OCI-LY3 (cell line): ENCODE results near the gene MAPT.
A peak's percentile ranks its signal among the peaks of the same experiment; 100 is the strongest.

ENCODE experiments used
- H2AFZ ChIP-seq: fragments of 200-600, 300-600 bp; shearing (Covaris generic); 2 replicates; pipeline ENCODE4 v1.6.0; 2014; ENCODE audit warnings: antibody characterized with exemption, low read depth, low read length
- H3K27ac ChIP-seq: fragments of 200-600, 300-600 bp; sonication (generic); 2 replicates; pipeline ENCODE4 v1.5.1; 2014; ENCODE audit warnings: mild to moderate bottlenecking, low read length, moderate library complexity, mixed read lengths
- H3K27me3 ChIP-seq: fragments of 200-600, 300-600 bp; sonication (generic); 2 replicates; pipeline ENCODE4 v1.6.1; 2014; ENCODE audit warnings: low read depth, low read length, mixed read lengths
- H3K36me3 ChIP-seq: fragments of 200-600, 300-600 bp; sonication (generic); replicated peaks from 2 replicates; pipeline ENCODE3; 2014; ENCODE audit warnings: low read depth, low read length, mixed read lengths
- H3K4me1 ChIP-seq: fragments of 300-600, 200-600 bp; sonication (generic); 2 replicates; pipeline ENCODE4 v1.6.1; 2014; ENCODE audit warnings: low read length, mixed read lengths
- H3K4me2 ChIP-seq: fragments of 200-600, 300-600 bp; sonication (generic); 2 replicates; pipeline ENCODE4 v1.6.1; 2014; ENCODE audit warnings: low read length, mixed read lengths
- H3K4me3 ChIP-seq: fragments of 300-600, 200-600 bp; sonication (generic); 2 replicates; pipeline ENCODE4 v1.5.1; 2014; ENCODE audit warnings: antibody characterized with exemption, mild to moderate bottlenecking, low read length, moderate library complexity
- H3K79me2 ChIP-seq: fragments of 300-600, 200-600 bp; shearing (Covaris generic); 2 replicates; pipeline ENCODE4 v1.6.1; 2014; ENCODE audit warnings: mild to moderate bottlenecking, low read length, mixed read lengths
- H3K9ac ChIP-seq: fragments of 300-600, 200-600 bp; shearing (Covaris generic); 2 replicates; pipeline ENCODE4 v1.6.0; 2014; ENCODE audit warnings: mild to moderate bottlenecking, low read length, moderate library complexity
- H3K9me3 ChIP-seq: fragments of 200-600, 300-600 bp; shearing (Covaris generic); 2 replicates; pipeline ENCODE4 v1.6.1; 2014; ENCODE audit warnings: low read length, mixed read lengths; ENCODE audit not compliant: insufficient read depth
- H4K20me1 ChIP-seq: fragments of 200-600, 300-600 bp; sonication (generic); 2 replicates; pipeline ENCODE4 v1.6.1; 2016; ENCODE audit warnings: low read length, mixed read lengths; ENCODE audit not compliant: insufficient read depth
- CTCF ChIP-seq: fragments of 200-600, 300-600 bp; sonication (generic); IDR thresholded peaks from 2 replicates; pipeline ENCODE4 v1.5.1; 2014; ENCODE audit warnings: antibody characterized with exemption, low read length, low read depth
- EZH2phosphoT487 ChIP-seq: fragments of 200-600 bp; shearing (Covaris generic); IDR thresholded peaks from 2 replicates; pipeline ENCODE4 v1.6.1; 2018; ENCODE audit warnings: antibody characterized with exemption, mixed run types, low read depth

The MAPT gene

DNA sequence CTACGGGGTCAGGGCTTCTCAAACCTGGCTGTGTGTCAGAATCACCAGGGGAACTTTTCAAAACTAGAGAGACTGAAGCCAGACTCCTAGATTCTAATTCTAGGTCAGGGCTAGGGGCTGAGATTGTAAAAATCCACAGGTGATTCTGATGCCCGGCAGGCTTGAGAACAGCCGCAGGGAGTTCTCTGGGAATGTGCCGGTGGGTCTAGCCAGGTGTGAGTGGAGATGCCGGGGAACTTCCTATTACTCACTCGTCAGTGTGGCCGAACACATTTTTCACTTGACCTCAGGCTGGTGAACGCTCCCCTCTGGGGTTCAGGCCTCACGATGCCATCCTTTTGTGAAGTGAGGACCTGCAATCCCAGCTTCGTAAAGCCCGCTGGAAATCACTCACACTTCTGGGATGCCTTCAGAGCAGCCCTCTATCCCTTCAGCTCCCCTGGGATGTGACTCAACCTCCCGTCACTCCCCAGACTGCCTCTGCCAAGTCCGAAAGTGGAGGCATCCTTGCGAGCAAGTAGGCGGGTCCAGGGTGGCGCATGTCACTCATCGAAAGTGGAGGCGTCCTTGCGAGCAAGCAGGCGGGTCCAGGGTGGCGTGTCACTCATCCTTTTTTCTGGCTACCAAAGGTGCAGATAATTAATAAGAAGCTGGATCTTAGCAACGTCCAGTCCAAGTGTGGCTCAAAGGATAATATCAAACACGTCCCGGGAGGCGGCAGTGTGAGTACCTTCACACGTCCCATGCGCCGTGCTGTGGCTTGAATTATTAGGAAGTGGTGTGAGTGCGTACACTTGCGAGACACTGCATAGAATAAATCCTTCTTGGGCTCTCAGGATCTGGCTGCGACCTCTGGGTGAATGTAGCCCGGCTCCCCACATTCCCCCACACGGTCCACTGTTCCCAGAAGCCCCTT lies 115.6 kb downstream of the MAPT start:
- H4K20me1 ChIP-seq = no peaks in the 10 kb centered on the region
- no peaks in the 10 kb centered on the region for H3K4me1 ChIP-seq
- peak overlapping the region; percentile 43; the same call in 1 of the 2 replicates for H2AFZ ChIP-seq
- H3K36me3 ChIP-seq = no peaks in the 10 kb centered on the region
- H3K79me2 ChIP-seq = no peaks in the 10 kb centered on the region
- H3K4me2 ChIP-seq = peak overlapping the region; percentile 52
- no peak overlapping the region for H3K9ac ChIP-seq
- peaks cover 20% of the 10 kb centered on the region for H3K27me3 ChIP-seq
- H3K27ac ChIP-seq = no peak overlapping the region
- H3K9me3 ChIP-seq = no peaks in the 10 kb centered on the region
- no peak for TF ChIP-seq CTCF
- no peak for TF ChIP-seq EZH2phosphoT487
- H3K4me3 ChIP-seq = peak overlapping the region; percentile 56

DNA sequence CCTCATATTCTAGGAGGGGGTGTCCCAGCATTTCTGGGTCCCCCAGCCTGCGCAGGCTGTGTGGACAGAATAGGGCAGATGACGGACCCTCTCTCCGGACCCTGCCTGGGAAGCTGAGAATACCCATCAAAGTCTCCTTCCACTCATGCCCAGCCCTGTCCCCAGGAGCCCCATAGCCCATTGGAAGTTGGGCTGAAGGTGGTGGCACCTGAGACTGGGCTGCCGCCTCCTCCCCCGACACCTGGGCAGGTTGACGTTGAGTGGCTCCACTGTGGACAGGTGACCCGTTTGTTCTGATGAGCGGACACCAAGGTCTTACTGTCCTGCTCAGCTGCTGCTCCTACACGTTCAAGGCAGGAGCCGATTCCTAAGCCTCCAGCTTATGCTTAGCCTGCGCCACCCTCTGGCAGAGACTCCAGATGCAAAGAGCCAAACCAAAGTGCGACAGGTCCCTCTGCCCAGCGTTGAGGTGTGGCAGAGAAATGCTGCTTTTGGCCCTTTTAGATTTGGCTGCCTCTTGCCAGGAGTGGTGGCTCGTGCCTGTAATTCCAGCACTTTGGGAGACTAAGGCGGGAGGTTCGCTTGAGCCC lies 116.3 kb downstream of the MAPT start:
- Histone ChIP-seq H2AFZ (no peak overlapping the region), H3K27me3 (peaks cover 20% of the 10 kb centered on the region), H4K20me1 (no peaks in the 10 kb centered on the region), H3K4me1 (no peaks in the 10 kb centered on the region), H3K27ac (no peak overlapping the region), H3K4me3 (peak overlapping the region; percentile 56; the same call in 1 of the 2 replicates), H3K79me2 (no peaks in the 10 kb centered on the region), H3K4me2 (peak overlapping the region; percentile 52), H3K9me3 (no peaks in the 10 kb centered on the region), H3K9ac (no peak overlapping the region), H3K36me3 (no peaks in the 10 kb centered on the region)
- TF ChIP-seq CTCF = no peak; the same call in 1 of the 2 replicates
- TF ChIP-seq EZH2phosphoT487 = no peak

GRCh38 chr17:46011711-46012505 lies 117.6 kb downstream of the MAPT start:
- H3K9me3 ChIP-seq = no peaks in the 10 kb centered on the region
- H3K4me1 ChIP-seq = no peaks in the 10 kb centered on the region
- no peak overlapping the region for H3K9ac ChIP-seq
- no peak overlapping the region for H3K4me2 ChIP-seq
- H3K79me2 ChIP-seq = no peaks in the 10 kb centered on the region
- no peak overlapping the region for H3K27ac ChIP-seq
- no peaks in the 10 kb centered on the region for H4K20me1 ChIP-seq
- H3K4me3 ChIP-seq = no peak overlapping the region
- H3K36me3 ChIP-seq = no peaks in the 10 kb centered on the region
- TF ChIP-seq CTCF = no peak
- no peak for TF ChIP-seq EZH2phosphoT487
- no peak overlapping the region for H2AFZ ChIP-seq
- H3K27me3 ChIP-seq = peaks cover 20% of the 10 kb centered on the region
